Liver (tissue), 9 donors: ENCODE data around the gene ADRA2B. TPM values are rescaled to one million over a fixed set of nuclear protein-coding genes. Genes with fewer than 3 reads are reported as not detected.

ENCODE experiments used
- DNase-seq: peaks from one replicate; pipeline ENCODE4 v3.0.0-alpha.2; 2017; ENCODE audit warnings: low spot score
- H3K27ac ChIP-seq, 2 donors: one replicate each; pipeline ENCODE4 v1.7.0; 2013; ENCODE audit warnings: inconsistent platforms in 2 of 2, low read length in 2 of 2, control low read depth in 1 of 2, low read depth in 1 of 2, mild to moderate bottlenecking in 1 of 2
- H3K27me3 ChIP-seq, 4 donors: one replicate each; pipeline versions ENCODE4 v1.6.1 to v1.7.0; 2013; ENCODE audit warnings: low read length in 3 of 4, inconsistent platforms in 1 of 4, mild to moderate bottlenecking in 1 of 4, moderate library complexity in 1 of 4; ENCODE audit not compliant: control insufficient read depth in 4 of 4, insufficient read depth in 4 of 4
- H3K36me3 ChIP-seq, 4 donors: one replicate each; pipeline versions ENCODE4 v1.6.1 to v1.7.0; 2013; ENCODE audit warnings: low read length in 3 of 4, mild to moderate bottlenecking in 3 of 4, low read depth in 1 of 4, moderate library complexity in 1 of 4; ENCODE audit not compliant: control insufficient read depth in 4 of 4, insufficient read depth in 3 of 4
- H3K4me1 ChIP-seq, 4 donors: one replicate each; pipeline versions ENCODE4 v1.6.1 to v1.7.0; 2013; ENCODE audit warnings: low read length in 3 of 4, mild to moderate bottlenecking in 3 of 4, moderate library complexity in 1 of 4; ENCODE audit not compliant: control insufficient read depth in 4 of 4, insufficient read depth in 4 of 4
- H3K4me3 ChIP-seq, 3 donors: one replicate each; pipeline versions ENCODE4 v1.6.1 to v1.7.0; 2013; ENCODE audit warnings: low read length in 3 of 3, control low read depth in 1 of 3, low read depth in 1 of 3, mild to moderate bottlenecking in 1 of 3
- H3K9ac ChIP-seq, 2 donors: one replicate each; pipeline ENCODE4 v1.7.0; 2013; ENCODE audit warnings: low read length in 2 of 2, mild to moderate bottlenecking in 2 of 2, moderate library complexity in 2 of 2, control low read depth in 1 of 2, low read depth in 1 of 2
- H3K9me3 ChIP-seq, 4 donors: one replicate each; pipeline versions ENCODE4 v1.6.1 to v1.7.0; 2013; ENCODE audit warnings: low read length in 3 of 4; ENCODE audit not compliant: control insufficient read depth in 4 of 4
- FOXA1 ChIP-seq: IDR thresholded peaks from 2 replicates; pipeline ENCODE4 v1.6.1; 2016; ENCODE audit warnings: antibody characterized with exemption
- FOXA2 ChIP-seq: IDR thresholded peaks from 2 replicates; pipeline ENCODE4 v1.6.1; 2016; ENCODE audit warnings: antibody characterized with exemption
- GABPA ChIP-seq, 2 donors: IDR thresholded peaks in 1 of 2; conservative IDR thresholded peaks in 1 of 2; 2 replicates each; pipeline ENCODE4 v1.6.1; 2016; ENCODE audit warnings: antibody characterized with exemption in 2 of 2, mild to moderate bottlenecking in 1 of 2, moderate library complexity in 1 of 2
- HNF4A ChIP-seq, 2 donors: conservative IDR thresholded peaks; 2 replicates each; pipeline ENCODE4 v1.6.1; 2016; ENCODE audit warnings: antibody characterized with exemption in 2 of 2, mild to moderate bottlenecking in 2 of 2
- HNF4G ChIP-seq: IDR thresholded peaks from 2 replicates; pipeline ENCODE4 v1.6.1; 2016; ENCODE audit warnings: antibody characterized with exemption
- NR2F2 ChIP-seq: IDR thresholded peaks from 2 replicates; pipeline ENCODE4 v1.6.1; 2016; ENCODE audit warnings: antibody characterized with exemption
- RAD21 ChIP-seq, 2 donors: IDR thresholded peaks; 2 replicates each; pipeline ENCODE4 v1.6.1; 2016; ENCODE audit warnings: antibody characterized with exemption in 2 of 2, mild to moderate bottlenecking in 2 of 2
- RXRA ChIP-seq, 2 donors: IDR thresholded peaks; 2 replicates each; pipeline ENCODE4 v1.6.1; 2017 to 2018; ENCODE audit warnings: antibody characterized with exemption in 2 of 2, mild to moderate bottlenecking in 1 of 2
- TAF1 ChIP-seq: conservative IDR thresholded peaks from 2 replicates; pipeline ENCODE4 v1.6.1; 2016; ENCODE audit warnings: antibody characterized with exemption, mild to moderate bottlenecking
- YY1 ChIP-seq: IDR thresholded peaks from 2 replicates; pipeline ENCODE4 v1.6.1; 2016; ENCODE audit warnings: antibody characterized with exemption, mild to moderate bottlenecking
- WGBS: extraction: QIAGEN DNeasy Blood & Tissue Kit; methylation state at CpG from one replicate; pipeline ENCODE4 v1.1.7; 2013; 5-methylcytosine and 5-hydroxymethylcytosine counted together
- polyA plus RNA-seq, 2 donors: library from polyadenylated mRNA; stranded (reverse) in 1 of 2; unstranded in 1 of 2; fragments of 200-250 nt in 1 of 2; fragments of >200 nt in 1 of 2; fragmentation: Nextera tagmentation in 1 of 2; extraction: Ambion mirVana in 1 of 2; gene quantifications; one replicate each; pipeline versions ENCODE4 v1.2.1 to v1.2.3, GENCODE V29; 2013 to 2015
- total RNA-seq, 2 donors: library from RNA; depleted of rRNA; stranded (reverse); fragments of >200 nt; gene quantifications; one replicate each; pipeline ENCODE4 v1.2.3, GENCODE V29; 2014
- TF ChIP-seq, protein P1 (sequence below): IDR thresholded peaks from 2 replicates; pipeline ENCODE4 v1.6.1; 2016; ENCODE audit warnings: antibody characterized with exemption
- TF ChIP-seq, protein P2 (sequence below): IDR thresholded peaks from 2 replicates; pipeline ENCODE4 v1.6.1; 2016; ENCODE audit warnings: antibody characterized with exemption
- TF ChIP-seq, protein P3 (sequence below): IDR thresholded peaks from 2 replicates; pipeline ENCODE4 v1.6.1; 2016; ENCODE audit warnings: antibody characterized with exemption
- TF ChIP-seq, protein P4 (sequence below): fragments of 150-350 bp; IDR thresholded peaks from 2 replicates; pipeline ENCODE4 v1.5.1; 2017; ENCODE audit warnings: improper control_type of control experiment, low read depth, low read length; ENCODE audit not compliant: missing input control
- TF ChIP-seq, protein P5 (sequence below): IDR thresholded peaks from 2 replicates; pipeline ENCODE4 v1.6.1; 2016; ENCODE audit warnings: antibody characterized with exemption, mild to moderate bottlenecking
- donor health status: healthy.
- donor health status: healthy.
- donor health status: healthy.
- donor health status: healthy.
- donor health status: healthy.

Gene ADRA2B
- total and polyA plus RNA-seq, 4 donors: 1.3 to 8.6 (median 3.0) TPM

DNA sequence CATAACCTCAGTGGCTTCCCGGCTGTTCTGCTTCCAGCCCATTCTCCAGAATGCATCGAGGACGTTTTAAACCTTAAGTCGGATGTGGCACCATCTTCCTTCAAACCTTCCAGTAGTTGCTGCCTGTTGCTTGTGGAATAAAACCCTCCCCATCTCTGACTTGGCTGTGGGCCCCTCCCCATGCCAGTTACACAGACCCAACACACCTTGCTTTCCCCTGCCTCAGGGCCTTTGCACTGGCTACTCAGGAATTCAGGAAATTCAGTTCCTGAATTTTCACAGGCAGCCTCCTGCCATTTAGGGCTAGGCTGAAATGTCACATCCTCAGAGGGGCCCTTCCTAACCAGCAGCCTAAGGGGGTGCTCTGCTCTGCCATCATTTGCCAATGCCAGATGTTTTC lies 5.0 kb upstream of the ADRA2B start (continued):
- TF ChIP-seq, protein P1, sequence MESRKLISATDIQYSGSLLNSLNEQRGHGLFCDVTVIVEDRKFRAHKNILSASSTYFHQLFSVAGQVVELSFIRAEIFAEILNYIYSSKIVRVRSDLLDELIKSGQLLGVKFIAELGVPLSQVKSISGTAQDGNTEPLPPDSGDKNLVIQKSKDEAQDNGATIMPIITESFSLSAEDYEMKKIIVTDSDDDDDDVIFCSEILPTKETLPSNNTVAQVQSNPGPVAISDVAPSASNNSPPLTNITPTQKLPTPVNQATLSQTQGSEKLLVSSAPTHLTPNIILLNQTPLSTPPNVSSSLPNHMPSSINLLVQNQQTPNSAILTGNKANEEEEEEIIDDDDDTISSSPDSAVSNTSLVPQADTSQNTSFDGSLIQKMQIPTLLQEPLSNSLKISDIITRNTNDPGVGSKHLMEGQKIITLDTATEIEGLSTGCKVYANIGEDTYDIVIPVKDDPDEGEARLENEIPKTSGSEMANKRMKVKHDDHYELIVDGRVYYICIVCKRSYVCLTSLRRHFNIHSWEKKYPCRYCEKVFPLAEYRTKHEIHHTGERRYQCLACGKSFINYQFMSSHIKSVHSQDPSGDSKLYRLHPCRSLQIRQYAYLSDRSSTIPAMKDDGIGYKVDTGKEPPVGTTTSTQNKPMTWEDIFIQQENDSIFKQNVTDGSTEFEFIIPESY: no peak
- no peak for TF ChIP-seq RAD21 (IDR thresholded peaks at IDR 0.05)

DNA sequence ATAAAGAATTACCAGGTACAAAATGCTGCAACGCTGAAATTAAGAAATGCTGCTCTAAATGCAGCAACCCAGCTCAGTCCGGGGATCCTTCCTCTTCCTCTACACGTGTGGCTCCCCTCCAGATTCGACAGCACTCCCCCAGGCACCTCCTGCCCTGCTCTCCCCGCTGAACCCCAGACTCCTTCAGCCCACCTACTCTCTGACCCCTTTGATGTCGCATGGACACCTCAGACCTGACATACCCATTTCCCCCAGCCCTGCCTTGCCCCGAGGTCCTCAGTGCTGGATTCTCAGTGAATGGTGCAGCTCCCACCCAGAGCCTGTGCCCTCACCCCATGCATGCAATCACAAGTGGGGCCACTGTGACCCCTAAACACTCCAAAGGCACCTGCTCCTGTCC lies 4.6 kb upstream of the ADRA2B start:
- 64% methylated on average over 7 of the region's 7 CpGs for WGBS
- DNase-seq: no peak
- Histone ChIP-seq H3K9ac (no peak overlapping the region), H3K27ac (no peak overlapping the region), H3K27me3 (peaks cover 0 to 3% (median 0%) of the 10 kb centered on the region in 4 donors), H3K4me3 (no peak overlapping the region), H3K36me3 (no peaks in the 10 kb centered on the region), H3K9me3 (no peaks in the 10 kb centered on the region), H3K4me1 (peaks cover 0 to 6% (median 3%) of the 10 kb centered on the region in 4 donors)
- no peak for TF ChIP-seq NR2F2
- no peak for TF ChIP-seq GABPA (IDR thresholded peaks at IDR 0.05 in 1 of 2, conservative IDR thresholded peaks at IDR 0.05 in 1 of 2)
- no peak for TF ChIP-seq HNF4A (conservative IDR thresholded peaks at IDR 0.05)
- TF ChIP-seq, protein P2, sequence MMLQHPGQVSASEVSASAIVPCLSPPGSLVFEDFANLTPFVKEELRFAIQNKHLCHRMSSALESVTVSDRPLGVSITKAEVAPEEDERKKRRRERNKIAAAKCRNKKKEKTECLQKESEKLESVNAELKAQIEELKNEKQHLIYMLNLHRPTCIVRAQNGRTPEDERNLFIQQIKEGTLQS: no peak
- TF ChIP-seq, protein P3, sequence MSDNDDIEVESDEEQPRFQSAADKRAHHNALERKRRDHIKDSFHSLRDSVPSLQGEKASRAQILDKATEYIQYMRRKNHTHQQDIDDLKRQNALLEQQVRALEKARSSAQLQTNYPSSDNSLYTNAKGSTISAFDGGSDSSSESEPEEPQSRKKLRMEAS: no peak
- TF ChIP-seq RAD21 (IDR thresholded peaks at IDR 0.05): no peak
- TF ChIP-seq TAF1: no peak

DNA sequence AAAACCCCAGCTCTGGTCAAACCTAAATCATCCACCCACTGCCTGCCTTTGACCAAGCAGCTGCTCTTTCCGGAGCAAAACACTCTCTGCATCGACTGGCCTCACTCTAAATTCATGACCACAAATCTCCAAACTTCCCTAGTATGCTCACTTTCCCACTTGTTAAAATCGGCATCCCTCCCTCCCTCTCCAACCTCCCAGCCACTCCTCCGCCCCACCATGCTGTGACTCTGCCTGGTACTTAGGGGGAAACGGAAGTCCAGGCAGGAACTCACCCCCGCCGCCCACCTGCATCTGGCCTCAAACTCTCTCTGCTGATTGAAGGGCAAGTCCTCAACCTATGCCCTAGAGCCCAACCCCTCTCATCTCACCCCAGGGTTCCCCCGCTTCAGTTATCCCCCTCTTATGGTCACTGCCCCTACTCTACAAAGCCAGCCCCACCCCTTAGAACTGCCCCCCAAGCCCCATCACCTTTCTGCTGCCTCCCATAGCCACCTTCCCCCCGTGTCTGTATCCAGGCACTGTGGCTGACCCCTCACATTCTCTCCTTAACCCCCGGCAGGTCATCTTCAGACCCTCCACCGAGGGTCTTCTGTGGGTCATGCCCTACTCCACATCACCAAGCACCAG lies 3.8 kb upstream of the ADRA2B start:
- WGBS: 48% methylated on average over 11 of the region's 11 CpGs
- TF ChIP-seq YY1 (no peak), NR2F2 (no peak), RAD21 (IDR thresholded peaks at IDR 0.05) (no peak), HNF4G (no peak), GABPA (IDR thresholded peaks at IDR 0.05 in 1 of 2, conservative IDR thresholded peaks at IDR 0.05 in 1 of 2) (no peak), FOXA2 (no peak), FOXA1 (no peak), RXRA (IDR thresholded peaks at IDR 0.05) (no peak)
- TF ChIP-seq, protein P4, sequence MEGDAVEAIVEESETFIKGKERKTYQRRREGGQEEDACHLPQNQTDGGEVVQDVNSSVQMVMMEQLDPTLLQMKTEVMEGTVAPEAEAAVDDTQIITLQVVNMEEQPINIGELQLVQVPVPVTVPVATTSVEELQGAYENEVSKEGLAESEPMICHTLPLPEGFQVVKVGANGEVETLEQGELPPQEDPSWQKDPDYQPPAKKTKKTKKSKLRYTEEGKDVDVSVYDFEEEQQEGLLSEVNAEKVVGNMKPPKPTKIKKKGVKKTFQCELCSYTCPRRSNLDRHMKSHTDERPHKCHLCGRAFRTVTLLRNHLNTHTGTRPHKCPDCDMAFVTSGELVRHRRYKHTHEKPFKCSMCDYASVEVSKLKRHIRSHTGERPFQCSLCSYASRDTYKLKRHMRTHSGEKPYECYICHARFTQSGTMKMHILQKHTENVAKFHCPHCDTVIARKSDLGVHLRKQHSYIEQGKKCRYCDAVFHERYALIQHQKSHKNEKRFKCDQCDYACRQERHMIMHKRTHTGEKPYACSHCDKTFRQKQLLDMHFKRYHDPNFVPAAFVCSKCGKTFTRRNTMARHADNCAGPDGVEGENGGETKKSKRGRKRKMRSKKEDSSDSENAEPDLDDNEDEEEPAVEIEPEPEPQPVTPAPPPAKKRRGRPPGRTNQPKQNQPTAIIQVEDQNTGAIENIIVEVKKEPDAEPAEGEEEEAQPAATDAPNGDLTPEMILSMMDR: no peak
- TF ChIP-seq, protein P3: no peak
- TF ChIP-seq, protein P5, sequence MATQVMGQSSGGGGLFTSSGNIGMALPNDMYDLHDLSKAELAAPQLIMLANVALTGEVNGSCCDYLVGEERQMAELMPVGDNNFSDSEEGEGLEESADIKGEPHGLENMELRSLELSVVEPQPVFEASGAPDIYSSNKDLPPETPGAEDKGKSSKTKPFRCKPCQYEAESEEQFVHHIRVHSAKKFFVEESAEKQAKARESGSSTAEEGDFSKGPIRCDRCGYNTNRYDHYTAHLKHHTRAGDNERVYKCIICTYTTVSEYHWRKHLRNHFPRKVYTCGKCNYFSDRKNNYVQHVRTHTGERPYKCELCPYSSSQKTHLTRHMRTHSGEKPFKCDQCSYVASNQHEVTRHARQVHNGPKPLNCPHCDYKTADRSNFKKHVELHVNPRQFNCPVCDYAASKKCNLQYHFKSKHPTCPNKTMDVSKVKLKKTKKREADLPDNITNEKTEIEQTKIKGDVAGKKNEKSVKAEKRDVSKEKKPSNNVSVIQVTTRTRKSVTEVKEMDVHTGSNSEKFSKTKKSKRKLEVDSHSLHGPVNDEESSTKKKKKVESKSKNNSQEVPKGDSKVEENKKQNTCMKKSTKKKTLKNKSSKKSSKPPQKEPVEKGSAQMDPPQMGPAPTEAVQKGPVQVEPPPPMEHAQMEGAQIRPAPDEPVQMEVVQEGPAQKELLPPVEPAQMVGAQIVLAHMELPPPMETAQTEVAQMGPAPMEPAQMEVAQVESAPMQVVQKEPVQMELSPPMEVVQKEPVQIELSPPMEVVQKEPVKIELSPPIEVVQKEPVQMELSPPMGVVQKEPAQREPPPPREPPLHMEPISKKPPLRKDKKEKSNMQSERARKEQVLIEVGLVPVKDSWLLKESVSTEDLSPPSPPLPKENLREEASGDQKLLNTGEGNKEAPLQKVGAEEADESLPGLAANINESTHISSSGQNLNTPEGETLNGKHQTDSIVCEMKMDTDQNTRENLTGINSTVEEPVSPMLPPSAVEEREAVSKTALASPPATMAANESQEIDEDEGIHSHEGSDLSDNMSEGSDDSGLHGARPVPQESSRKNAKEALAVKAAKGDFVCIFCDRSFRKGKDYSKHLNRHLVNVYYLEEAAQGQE: no peak
- Histone ChIP-seq H3K4me1 (peaks cover 0 to 6% (median 3%) of the 10 kb centered on the region in 4 donors), H3K4me3 (no peak overlapping the region), H3K9ac (no peak overlapping the region), H3K27me3 (peaks cover 0 to 3% (median 0%) of the 10 kb centered on the region in 4 donors), H3K36me3 (no peaks in the 10 kb centered on the region), H3K27ac (no peak overlapping the region), H3K9me3 (no peaks in the 10 kb centered on the region)
- no peak for DNase-seq
